ENCODE data around the gene MOGAT3. TPM values are rescaled to one million over a fixed set of nuclear protein-coding genes. Genes with fewer than 3 reads are reported as not detected.
A peak's percentile ranks its signal among the peaks of the same experiment; 100 is the strongest.

The MOGAT3 gene
- total and polyA plus RNA-seq, 7 donors: not detected

- Histone ChIP-seq H3K36me3 (ENCODE audit: insufficient read depth in 1 of 2, low read depth in 1 of 2) (peaks cover 3 to 41% of the 10 kb centered on the region in 2 donors), H3K4me1 (peaks cover 42% of the 10 kb centered on the region), H3K27ac (peak overlapping the region; percentile 99), H3K4me3 (no peak overlapping the region), H3K9me3 (no peaks in the 10 kb centered on the region), H3K27me3 (ENCODE audit: insufficient read depth in 3 of 3, low read length in 2 of 3) (no peaks in the 10 kb centered on the region)
- WGBS, 3 donors: 87 to 93% (median 90%) methylated on average over 32 of the region's 32 CpGs
- intact Hi-C loops (cut with DNase I): loop anchor here in 1 of 2 donors (10.0 kb wide), 1 partner anchor 356 kb away; the partner anchor contains the start of gene UFSP1
- DNase-seq: no peak
- ATAC-seq: no peak
- TF ChIP-seq CTCF (IDR thresholded peaks at IDR 0.05): no peak
These were observed 39.6 kb upstream of the MOGAT3 start for GRCh38 chr7:101240226-101241014.

- DNase-seq (no peak), ATAC-seq (no peak)
- 85 to 90% (median 89%) methylated on average over 8 to 9 of the region's 9 CpGs for WGBS, 3 donors
- TF ChIP-seq CTCF (IDR thresholded peaks at IDR 0.05): no peak
- H3K36me3 ChIP-seq (ENCODE audit: insufficient read depth in 1 of 2, low read depth in 1 of 2): peaks cover 3 to 41% of the 10 kb centered on the region in 2 donors
- no peak overlapping the region for H3K4me3 ChIP-seq
- peaks cover 39% of the 10 kb centered on the region for H3K4me1 ChIP-seq
- H3K27me3 ChIP-seq (ENCODE audit: insufficient read depth in 3 of 3, low read length in 2 of 3): no peaks in the 10 kb centered on the region
- H3K9me3 ChIP-seq: no peaks in the 10 kb centered on the region
- intact Hi-C loops (cut with DNase I): loop anchor here in 1 of 2 donors (2.0 to 10.0 kb wide), 2 partner anchors 17 to 355 kb away; partner anchors contain the start of gene UFSP1
- H3K27ac ChIP-seq: no peak overlapping the region
These were observed 39.0 kb upstream of the MOGAT3 start for GRCh38 chr7:101239951-101240220.

GRCh38 chr7:101239191-101239950 is 38.5 kb upstream of the MOGAT3 start:
- WGBS, 3 donors: 64 to 74% (median 69%) methylated on average over 24 to 27 of the region's 27 CpGs
- H3K9me3 ChIP-seq: no peaks in the 10 kb centered on the region
- H3K27ac ChIP-seq: peak overlapping the region; percentile 58
- TF ChIP-seq CTCF (IDR thresholded peaks at IDR 0.05): no peak
- ATAC-seq (no peak), DNase-seq (no peak)
- H3K36me3 ChIP-seq (ENCODE audit: insufficient read depth in 1 of 2, low read depth in 1 of 2): peaks cover 3 to 41% of the 10 kb centered on the region in 2 donors
- no peak overlapping the region for H3K4me3 ChIP-seq
- intact Hi-C loops (cut with DNase I): loop anchor here in 1 of 2 donors (2.0 kb wide), 1 partner anchor 17 kb away; no protein-coding TSS in a partner anchor
- H3K27me3 ChIP-seq (ENCODE audit: insufficient read depth in 3 of 3, low read length in 2 of 3): no peaks in the 10 kb centered on the region
- H3K4me1 ChIP-seq: peaks cover 39% of the 10 kb centered on the region

- no peak for TF ChIP-seq CTCF (IDR thresholded peaks at IDR 0.05)
- Histone ChIP-seq H3K27me3 (ENCODE audit: insufficient read depth in 3 of 3, low read length in 2 of 3) (no peaks in the 10 kb centered on the region), H3K9me3 (no peaks in the 10 kb centered on the region), H3K4me1 (peaks cover 35% of the 10 kb centered on the region), H3K4me3 (no peak overlapping the region), H3K27ac (peak overlapping the region; percentile 58), H3K36me3 (ENCODE audit: insufficient read depth in 1 of 2, low read depth in 1 of 2) (peaks cover 3 to 39% of the 10 kb centered on the region in 2 donors)
- ATAC-seq (peak in 3 of 4 donors; percentile 7 to 63 (median 40)), DNase-seq (no peak)
- 37 to 52% (median 40%) methylated on average over 26 to 28 of the region's 28 CpGs for WGBS, 3 donors
- intact Hi-C loops (cut with DNase I): loop anchor here in 1 of 2 donors (2.0 kb wide), 1 partner anchor 16 kb away; no protein-coding TSS in a partner anchor
These were observed 37.7 kb upstream of the MOGAT3 start for GRCh38 chr7:101238226-101239182.

All from psoas muscle (tissue), 8 donors.